K562 (cell line): ENCODE measurements around the gene SFXN5. TPM values are rescaled to one million over a fixed set of nuclear protein-coding genes. Genes with fewer than 3 reads are reported as not detected.

Source experiments
- ATF7 ChIP-seq: fragments of 450-650 bp; IDR thresholded peaks from 2 replicates; pipeline ENCODE4 v1.7.1; 2014; ENCODE audit warnings: mild to moderate bottlenecking, moderate library complexity
- GATAD2B ChIP-seq: fragments of 450-650 bp; IDR thresholded peaks from 2 replicates; pipeline ENCODE4 v1.6.1; 2017; ENCODE audit warnings: mild to moderate bottlenecking, borderline replicate concordance
- HBP1 ChIP-seq: fragments of 450-650 bp; formaldehyde crosslinking; IDR thresholded peaks from 2 replicates; pipeline ENCODE4 v1.4.0; 2022; ENCODE audit warnings: missing genetic modification characterization
- IRF1 ChIP-seq: sonication (generic); formaldehyde crosslinking; IDR thresholded peaks from 2 replicates; pipeline ENCODE4 v1.8.0; 2022; ENCODE audit warnings: missing genetic modification reagents, mild to moderate bottlenecking, borderline replicate concordance
- NR1H2 ChIP-seq: sonication (generic); formaldehyde crosslinking; IDR thresholded peaks from 2 replicates; pipeline ENCODE4 v1.4.0; 2020; ENCODE audit warnings: mild to moderate bottlenecking, missing genetic modification reagents
- PCBP2 ChIP-seq: fragments of 200-400 bp; formaldehyde crosslinking; IDR thresholded peaks from 2 replicates; pipeline ENCODE4 v1.6.1; 2018; ENCODE audit warnings: low read length, low read depth, mild to moderate bottlenecking, moderate library complexity; ENCODE audit not compliant: poor library complexity, severe bottlenecking
- PREB ChIP-seq: sonication (generic); formaldehyde crosslinking; IDR thresholded peaks from 2 replicates; pipeline ENCODE4 v1.8.1; 2023; ENCODE audit warnings: mild to moderate bottlenecking, missing genetic modification reagents
- ZFP36 ChIP-seq: fragments of 150-350 bp; IDR thresholded peaks from 2 replicates; pipeline ENCODE4 v1.6.1; 2018; ENCODE audit warnings: low read length, low read depth; ENCODE audit not compliant: partially characterized antibody
- ZNF165 ChIP-seq: fragments of 250-450 bp; sonication (Bioruptor Pico); IDR thresholded peaks from 2 replicates; pipeline ENCODE4 v1.4.0; 2020; ENCODE audit warnings: borderline replicate concordance
- ZNF354B ChIP-seq: fragments of 250-450 bp; sonication (Bioruptor Pico); IDR thresholded peaks from 2 replicates; pipeline ENCODE4 v1.4.0; 2020
- polyA plus RNA-seq, 8 experiments: library from polyadenylated mRNA; depleted of rRNA in 4 of 8; stranded (reverse) in 5 of 8; unstranded in 3 of 8; fragments of >200 nt; fragmentation: Nextera tagmentation in 2 of 8; fragmentation: Illumina TruSeq in 1 of 8; extraction: Ambion mirVana in 2 of 8; extraction: Trizol in 1 of 8; gene quantifications; 2 replicates each; pipeline versions ENCODE4 v1.2.1 to v1.2.3, GENCODE V29; 2011 to 2014; ENCODE audit warnings: inconsistent platforms in 1 of 8, missing spikeins in 1 of 8
- total RNA-seq, 7 experiments: library from RNA; depleted of rRNA in 6 of 7; stranded (reverse); fragments of >200 nt in 6 of 7; fragmentation: Illumina TruSeq in 2 of 7; extraction: Trizol in 2 of 7; gene quantifications; 2 replicates each; pipeline versions ENCODE4 v1.2.1 to v1.2.3, GENCODE V29; 2011 to 2021; ENCODE audit warnings: low replicate concordance in 1 of 7

Gene SFXN5
- total and polyA plus RNA-seq, 9 of the 15 experiments (the other 6 are each of a cell fraction or from before 2014, with no cell fraction given) = 8.3 to 22.6 (median 16.0) TPM

- TF ChIP-seq HBP1 (no peak), NR1H2 (no peak), PCBP2 (no peak), GATAD2B (no peak), ATF7 (no peak), ZFP36 (no peak), PREB (CRISPR knock-in tag) (no peak), IRF1 (CRISPR knock-in tag) (no peak), ZNF165 (CRISPR knock-in tag) (no peak), ZNF354B (no peak)
These were observed 73.3 kb downstream of the SFXN5 start (continued) for GRCh38 chr2:72998234-72998651.
